HEK293 (cell line): Measurements from ENCODE around the gene RASEF.

Experiments used
- CTCF ChIA-PET: fragments of 350-600 bp; formaldehyde crosslinking; extraction: SDS; loops from one replicate; lab custom pipeline; 2021; ENCODE audit warnings: antibody characterized with exemption; lab: Yijun Ruan, JAX
- POLR2A ChIA-PET: fragments of 300-600 bp; formaldehyde crosslinking; extraction: SDS; loops from one replicate; lab custom pipeline; 2020; ENCODE audit warnings: antibody characterized with exemption, inconsistent platforms; lab: Yijun Ruan, JAX
- H3K27ac ChIP-seq: fragments of 200-500 bp; sonication (Bioruptor generic); 2 replicates; pipeline ENCODE4 v1.5.1; 2014; ENCODE audit warnings: low read depth, low read length, control low read depth, inconsistent platforms; ENCODE audit errors: extremely low read depth
- H3K36me3 ChIP-seq, 2 experiments: fragments of 200-500 bp in 1 of 2; sonication (Bioruptor generic) in 1 of 2; 1 replicate in 1 of 2; 2 replicates in 1 of 2; pipeline ENCODE4 v1.5.1; 2014 to 2017; ENCODE audit warnings: inconsistent platforms in 2 of 2, low read length in 2 of 2; ENCODE audit not compliant: control insufficient read depth in 2 of 2, insufficient read depth in 1 of 2
- H3K4me1 ChIP-seq: fragments of 200-500 bp; sonication (Bioruptor generic); 2 replicates; pipeline ENCODE4 v1.5.1; 2014; ENCODE audit warnings: mild to moderate bottlenecking, low read length, inconsistent platforms; ENCODE audit not compliant: control insufficient read depth, insufficient read depth
- H3K4me3 ChIP-seq: 2 replicates; pipeline ENCODE4 v1.5.1; 2011; ENCODE audit warnings: low read depth, mild to moderate bottlenecking, control low read depth, low read length, moderate library complexity
- H3K9me3 ChIP-seq: fragments of 200-500 bp; sonication (Bioruptor generic); 2 replicates; pipeline ENCODE4 v1.5.1; 2014; ENCODE audit warnings: low read depth, low read length, inconsistent platforms; ENCODE audit not compliant: control insufficient read depth, insufficient read depth
- SCRT1 ChIP-seq: fragments of 450-650 bp; formaldehyde crosslinking; IDR thresholded peaks from 2 replicates; pipeline ENCODE4 v1.5.1; 2016; ENCODE audit warnings: missing biosample characterization, missing genetic modification characterization, borderline replicate concordance
- SETDB1 ChIP-seq: IDR thresholded peaks from one replicate; pipeline ENCODE4 v1.6.1; 2017; ENCODE audit warnings: mild to moderate bottlenecking, low read length, moderate library complexity, mixed read lengths; ENCODE audit not compliant: insufficient read length
- ZEB2 ChIP-seq: fragments of 450-650 bp; formaldehyde crosslinking; IDR thresholded peaks from 2 replicates; pipeline ENCODE4 v1.5.1; 2016; ENCODE audit warnings: missing biosample characterization, missing genetic modification characterization
- ZNF10 ChIP-seq: fragments of 450-650 bp; formaldehyde crosslinking; IDR thresholded peaks from 2 replicates; pipeline ENCODE4 v1.5.1; 2017; ENCODE audit warnings: missing biosample characterization, missing genetic modification characterization
- ZNF133 ChIP-seq: fragments of 450-650 bp; formaldehyde crosslinking; IDR thresholded peaks from 2 replicates; pipeline ENCODE4 v1.5.1; 2016; ENCODE audit warnings: missing biosample characterization, missing genetic modification characterization
- ZNF571 ChIP-seq: fragments of 450-650 bp; formaldehyde crosslinking; IDR thresholded peaks from 2 replicates; pipeline ENCODE4 v1.5.0; 2017; ENCODE audit warnings: missing biosample characterization, missing genetic modification characterization
- ZNF837 ChIP-seq: fragments of 450-650 bp; formaldehyde crosslinking; IDR thresholded peaks from 2 replicates; pipeline ENCODE4 v1.5.1; 2016; ENCODE audit warnings: missing biosample characterization, missing genetic modification characterization
- TF ChIP-seq, protein P1 (sequence below): fragments of 450-650 bp; formaldehyde crosslinking; IDR thresholded peaks from 2 replicates; pipeline ENCODE4 v1.5.1; 2016; ENCODE audit warnings: missing biosample characterization, missing genetic modification characterization
- TF ChIP-seq, protein P2 (sequence below): fragments of 450-650 bp; formaldehyde crosslinking; IDR thresholded peaks from 2 replicates; pipeline ENCODE4 v1.5.1; 2016; ENCODE audit warnings: missing biosample characterization, missing genetic modification characterization
- TF ChIP-seq, protein P3 (sequence below): fragments of 450-650 bp; formaldehyde crosslinking; IDR thresholded peaks from 2 replicates; pipeline ENCODE4 v1.5.1; 2016; ENCODE audit warnings: missing biosample characterization, missing genetic modification characterization
- TF ChIP-seq, protein P4 (sequence below): IDR thresholded peaks from 2 replicates; pipeline ENCODE4 v1.6.1; 2011; ENCODE audit warnings: mild to moderate bottlenecking, low read depth, low read length, borderline replicate concordance

RASEF gene

DNA sequence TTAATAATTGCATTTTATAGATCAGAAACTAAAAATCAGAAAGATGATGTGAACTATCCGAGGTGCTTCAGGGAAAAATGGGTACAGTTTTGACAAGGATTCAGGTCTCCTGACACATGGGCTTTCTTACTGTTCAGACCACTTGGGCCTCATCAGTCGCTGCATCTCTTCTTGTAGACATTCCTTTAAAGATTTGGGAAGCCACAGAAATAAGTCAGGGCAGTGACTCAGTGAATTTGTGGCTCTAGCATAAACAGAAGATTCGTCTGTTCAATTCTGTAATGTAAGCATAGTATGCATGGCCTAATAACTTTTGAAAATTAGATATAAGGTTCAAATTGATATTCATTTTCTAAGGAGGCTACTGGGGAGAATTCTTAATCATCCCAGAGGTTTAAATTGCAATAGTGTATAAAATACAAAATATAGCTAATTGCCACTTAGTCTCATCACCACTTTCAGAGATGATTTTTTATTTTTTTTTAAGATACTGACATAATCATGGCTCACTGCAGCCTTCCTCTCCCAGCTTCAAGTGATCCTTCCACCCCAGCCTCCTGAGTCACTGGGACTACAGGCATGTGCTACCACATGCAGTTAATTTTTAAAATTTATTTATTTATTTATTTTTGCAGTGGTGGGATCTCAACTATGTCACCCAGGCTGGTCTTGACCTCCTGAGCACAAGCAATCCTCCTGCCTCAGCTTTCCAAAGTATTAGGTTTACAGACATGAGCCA lies 48.9 kb downstream of the RASEF start:
- ChIA-PET POLR2A (no interaction called here), CTCF (interaction anchor here (0.6 to 1.0 kb wide), 3 partner anchors 8 to 1291 kb away, joined by 3 to 5 read pairs (median 4); no protein-coding TSS in a partner anchor)
- Histone ChIP-seq H3K27ac (no peak overlapping the region), H3K4me1 (no peaks in the 10 kb centered on the region), H3K4me3 (no peak overlapping the region), H3K36me3 (peaks cover 0 to 16% of the 10 kb centered on the region in 2 experiments; a peak in 2 of 3 replicates), H3K9me3 (no peaks in the 10 kb centered on the region)
- TF ChIP-seq, protein P1, sequence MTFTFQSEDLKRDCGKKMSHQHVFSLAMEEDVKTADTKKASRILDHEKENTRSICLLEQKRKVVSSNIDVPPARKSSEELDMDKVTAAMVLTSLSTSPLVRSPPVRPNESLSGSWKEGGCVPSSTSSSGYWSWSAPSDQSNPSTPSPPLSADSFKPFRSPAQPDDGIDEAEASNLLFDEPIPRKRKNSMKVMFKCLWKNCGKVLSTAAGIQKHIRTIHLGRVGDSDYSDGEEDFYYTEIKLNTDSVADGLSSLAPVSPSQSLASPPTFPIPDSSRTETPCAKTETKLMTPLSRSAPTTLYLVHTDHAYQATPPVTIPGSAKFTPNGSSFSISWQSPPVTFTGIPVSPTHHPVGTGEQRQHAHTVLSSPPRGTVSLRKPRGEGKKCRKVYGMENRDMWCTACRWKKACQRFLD = no peak
- peak; percentile 68; the same call in 1 of the 2 replicates for TF ChIP-seq ZNF10 (tag by site-specific recombination)

DNA sequence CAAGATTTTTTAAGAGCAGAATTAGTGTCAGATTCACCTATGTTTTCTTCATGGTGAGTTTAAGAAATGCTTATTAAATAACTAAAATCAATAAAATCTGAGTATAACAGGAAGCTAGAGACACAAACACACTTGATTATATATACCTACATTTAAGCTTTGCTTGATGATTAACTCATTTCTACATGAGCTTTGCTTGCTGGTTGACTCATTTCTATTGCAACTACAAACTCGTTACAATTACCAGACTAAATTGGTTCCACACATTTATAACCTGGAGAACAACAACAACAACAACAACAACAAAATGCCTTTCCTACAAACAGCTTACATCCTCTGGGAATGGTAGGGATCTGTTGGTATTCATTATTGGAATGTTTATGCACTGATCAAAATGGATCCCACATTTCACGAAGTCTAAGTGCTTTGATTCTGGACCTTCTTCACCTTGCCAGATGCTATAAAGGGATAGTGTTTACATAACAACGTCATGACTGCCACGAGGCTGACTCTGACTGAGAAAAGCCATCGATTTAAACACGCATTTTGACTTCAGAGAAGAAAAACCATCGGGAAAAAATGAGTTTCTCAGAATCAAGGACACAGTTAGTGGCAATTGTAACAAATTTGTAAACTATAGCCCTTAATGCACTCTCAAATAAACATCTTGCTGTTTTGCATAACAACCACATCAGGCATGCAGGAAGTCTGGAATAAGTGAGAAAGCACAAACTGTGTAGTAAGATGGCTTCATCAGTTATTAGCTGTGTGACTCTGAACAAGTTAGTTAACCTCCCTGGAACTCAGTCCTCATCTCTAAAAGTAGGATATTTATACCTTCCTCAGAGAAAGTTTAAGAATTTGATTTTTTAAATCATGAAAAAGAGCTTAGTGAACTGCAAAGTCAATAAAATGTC lies 49.8 kb downstream of the RASEF start:
- TF ChIP-seq ZNF837 (tag by site-specific recombination) = no peak
- TF ChIP-seq ZNF133 (tag by site-specific recombination) = no peak
- TF ChIP-seq SCRT1 (tag by site-specific recombination) = no peak
- TF ChIP-seq, protein P2, sequence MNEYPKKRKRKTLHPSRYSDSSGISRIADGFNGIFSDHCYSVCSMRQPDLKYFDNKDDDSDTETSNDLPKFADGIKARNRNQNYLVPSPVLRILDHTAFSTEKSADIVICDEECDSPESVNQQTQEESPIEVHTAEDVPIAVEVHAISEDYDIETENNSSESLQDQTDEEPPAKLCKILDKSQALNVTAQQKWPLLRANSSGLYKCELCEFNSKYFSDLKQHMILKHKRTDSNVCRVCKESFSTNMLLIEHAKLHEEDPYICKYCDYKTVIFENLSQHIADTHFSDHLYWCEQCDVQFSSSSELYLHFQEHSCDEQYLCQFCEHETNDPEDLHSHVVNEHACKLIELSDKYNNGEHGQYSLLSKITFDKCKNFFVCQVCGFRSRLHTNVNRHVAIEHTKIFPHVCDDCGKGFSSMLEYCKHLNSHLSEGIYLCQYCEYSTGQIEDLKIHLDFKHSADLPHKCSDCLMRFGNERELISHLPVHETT (tag by site-specific recombination) = no peak
- TF ChIP-seq ZNF571 (tag by site-specific recombination) = no peak
- no peak for TF ChIP-seq SETDB1
- no peak for TF ChIP-seq ZEB2 (tag by site-specific recombination)
- TF ChIP-seq, protein P3, sequence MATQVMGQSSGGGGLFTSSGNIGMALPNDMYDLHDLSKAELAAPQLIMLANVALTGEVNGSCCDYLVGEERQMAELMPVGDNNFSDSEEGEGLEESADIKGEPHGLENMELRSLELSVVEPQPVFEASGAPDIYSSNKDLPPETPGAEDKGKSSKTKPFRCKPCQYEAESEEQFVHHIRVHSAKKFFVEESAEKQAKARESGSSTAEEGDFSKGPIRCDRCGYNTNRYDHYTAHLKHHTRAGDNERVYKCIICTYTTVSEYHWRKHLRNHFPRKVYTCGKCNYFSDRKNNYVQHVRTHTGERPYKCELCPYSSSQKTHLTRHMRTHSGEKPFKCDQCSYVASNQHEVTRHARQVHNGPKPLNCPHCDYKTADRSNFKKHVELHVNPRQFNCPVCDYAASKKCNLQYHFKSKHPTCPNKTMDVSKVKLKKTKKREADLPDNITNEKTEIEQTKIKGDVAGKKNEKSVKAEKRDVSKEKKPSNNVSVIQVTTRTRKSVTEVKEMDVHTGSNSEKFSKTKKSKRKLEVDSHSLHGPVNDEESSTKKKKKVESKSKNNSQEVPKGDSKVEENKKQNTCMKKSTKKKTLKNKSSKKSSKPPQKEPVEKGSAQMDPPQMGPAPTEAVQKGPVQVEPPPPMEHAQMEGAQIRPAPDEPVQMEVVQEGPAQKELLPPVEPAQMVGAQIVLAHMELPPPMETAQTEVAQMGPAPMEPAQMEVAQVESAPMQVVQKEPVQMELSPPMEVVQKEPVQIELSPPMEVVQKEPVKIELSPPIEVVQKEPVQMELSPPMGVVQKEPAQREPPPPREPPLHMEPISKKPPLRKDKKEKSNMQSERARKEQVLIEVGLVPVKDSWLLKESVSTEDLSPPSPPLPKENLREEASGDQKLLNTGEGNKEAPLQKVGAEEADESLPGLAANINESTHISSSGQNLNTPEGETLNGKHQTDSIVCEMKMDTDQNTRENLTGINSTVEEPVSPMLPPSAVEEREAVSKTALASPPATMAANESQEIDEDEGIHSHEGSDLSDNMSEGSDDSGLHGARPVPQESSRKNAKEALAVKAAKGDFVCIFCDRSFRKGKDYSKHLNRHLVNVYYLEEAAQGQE (tag by site-specific recombination) = no peak
- TF ChIP-seq, protein P4, sequence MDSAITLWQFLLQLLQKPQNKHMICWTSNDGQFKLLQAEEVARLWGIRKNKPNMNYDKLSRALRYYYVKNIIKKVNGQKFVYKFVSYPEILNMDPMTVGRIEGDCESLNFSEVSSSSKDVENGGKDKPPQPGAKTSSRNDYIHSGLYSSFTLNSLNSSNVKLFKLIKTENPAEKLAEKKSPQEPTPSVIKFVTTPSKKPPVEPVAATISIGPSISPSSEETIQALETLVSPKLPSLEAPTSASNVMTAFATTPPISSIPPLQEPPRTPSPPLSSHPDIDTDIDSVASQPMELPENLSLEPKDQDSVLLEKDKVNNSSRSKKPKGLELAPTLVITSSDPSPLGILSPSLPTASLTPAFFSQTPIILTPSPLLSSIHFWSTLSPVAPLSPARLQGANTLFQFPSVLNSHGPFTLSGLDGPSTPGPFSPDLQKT = no peak
- Histone ChIP-seq H3K4me3 (no peak overlapping the region), H3K9me3 (no peaks in the 10 kb centered on the region), H3K27ac (no peak overlapping the region), H3K4me1 (no peaks in the 10 kb centered on the region), H3K36me3 (peaks cover 0 to 20% of the 10 kb centered on the region in 2 experiments; a peak in 2 of 3 replicates)
- POLR2A ChIA-PET = no interaction called here
- CTCF ChIA-PET = interaction anchor here (0.5 to 1.0 kb wide), 3 partner anchors 8 to 608 kb away, joined by 3 to 5 read pairs (median 4); no protein-coding TSS in a partner anchor
